H1 (cell line): ENCODE measurements around the gene MBOAT1. TPM values are rescaled to one million over a fixed set of nuclear protein-coding genes. Genes with fewer than 3 reads are reported as not detected.

ENCODE experiments used
- CTCF ChIA-PET: fragments of 300-600 bp; sonication (Branson Sonifier 250); formaldehyde crosslinking; loops from one replicate; lab custom pipeline; 2021; ENCODE audit not compliant: partially characterized antibody; lab: Charles Lee
- POLR2A ChIA-PET: fragments of 300-600 bp; sonication (Branson Sonifier 250); formaldehyde crosslinking; loops from one replicate; lab custom pipeline; 2021; ENCODE audit warnings: inconsistent platforms; ENCODE audit not compliant: partially characterized antibody; lab: Charles Lee
- DNase-seq, 2 experiments: peaks; one replicate each; pipeline versions ENCODE4 v3.0.0 to v3.0.0-alpha.2; 2010 to 2022; ENCODE audit warnings: low spot score in 2 of 2, low read depth in 1 of 2, mixed read lengths in 1 of 2
- FAIRE-seq: peaks from 2 replicates; lab custom pipeline; 2011; peaks lifted over from hg19 to GRCh38; lab: Jason Lieb, UNC
- H2AFZ ChIP-seq: 2 replicates; pipeline ENCODE4 v1.8.1; 2012; ENCODE audit warnings: low read length, inconsistent platforms
- H2AK5ac ChIP-seq: 2 replicates; pipeline ENCODE4 v1.6.1; 2013; ENCODE audit warnings: low read depth, low read length
- H2BK120ac ChIP-seq: replicated peaks from 2 replicates; pipeline ENCODE3; 2013; ENCODE audit warnings: low read depth, low read length, inconsistent platforms
- H2BK12ac ChIP-seq: 2 replicates; pipeline ENCODE4 v1.6.1; 2013; ENCODE audit warnings: low read depth, low read length
- H2BK15ac ChIP-seq: 2 replicates; pipeline ENCODE4 v1.6.1; 2013; ENCODE audit warnings: low read length
- H2BK20ac ChIP-seq: 2 replicates; pipeline ENCODE4 v1.6.1; 2013; ENCODE audit warnings: low read length
- H2BK5ac ChIP-seq: 2 replicates; pipeline ENCODE4 v1.6.1; 2013; ENCODE audit warnings: low read depth, low read length
- H3K14ac ChIP-seq: 2 replicates; pipeline ENCODE4 v1.6.1; 2013; ENCODE audit warnings: inconsistent platforms; ENCODE audit not compliant: insufficient read length
- H3K18ac ChIP-seq: 2 replicates; pipeline ENCODE4 v1.6.1; 2013; ENCODE audit warnings: low read length; ENCODE audit errors: extremely low read depth
- H3K23ac ChIP-seq: 2 replicates; pipeline ENCODE4 v1.6.1; 2013; ENCODE audit warnings: inconsistent platforms; ENCODE audit not compliant: insufficient read length
- H3K23me2 ChIP-seq: 2 replicates; pipeline ENCODE4 v1.6.1; 2013; ENCODE audit warnings: low read depth, low read length
- H3K27ac ChIP-seq: 2 replicates; pipeline ENCODE4 v1.6.1; 2011; ENCODE audit warnings: low read depth, low read length, inconsistent platforms
- H3K27me3 ChIP-seq, 4 experiments: replicated peaks in 1 of 4; 1 replicate in 1 of 4; 2 replicates in 3 of 4; pipeline versions ENCODE4 v1.6.1 to v1.8.1; 2011 to 2013; ENCODE audit warnings: low read length in 3 of 4, mild to moderate bottlenecking in 3 of 4, inconsistent platforms in 2 of 4, mixed read lengths in 2 of 4, moderate library complexity in 1 of 4; ENCODE audit not compliant: control insufficient read depth in 3 of 4, insufficient read depth in 3 of 4; ENCODE audit errors: extremely low read depth in 1 of 4
- H3K36me3 ChIP-seq, 4 experiments: 2 replicates each; pipeline versions ENCODE4 v1.6.1 to v1.8.1; 2011 to 2013; ENCODE audit warnings: mild to moderate bottlenecking in 4 of 4, low read length in 3 of 4, moderate library complexity in 2 of 4, control low read depth in 1 of 4, inconsistent platforms in 1 of 4; ENCODE audit not compliant: insufficient read depth in 4 of 4, control insufficient read depth in 2 of 4
- H3K4ac ChIP-seq: replicated peaks from 2 replicates; pipeline ENCODE3; 2013; ENCODE audit warnings: low read length, low read depth, mixed read lengths, inconsistent platforms; ENCODE audit not compliant: insufficient read length
- H3K4me1 ChIP-seq, 4 experiments: replicated peaks in 1 of 4; 1 replicate in 1 of 4; 2 replicates in 3 of 4; pipeline versions ENCODE4 v1.6.1 to v1.8.1; 2011 to 2013; ENCODE audit warnings: low read length in 3 of 4, inconsistent platforms in 2 of 4, mixed read lengths in 1 of 4; ENCODE audit not compliant: insufficient read depth in 4 of 4, control insufficient read depth in 3 of 4
- H3K4me2 ChIP-seq, 2 experiments: 2 replicates each; pipeline versions ENCODE4 v1.6.1 to v1.8.1; 2011 to 2013; ENCODE audit warnings: low read depth in 2 of 2, low read length in 2 of 2, control low read depth in 1 of 2, inconsistent platforms in 1 of 2, mild to moderate bottlenecking in 1 of 2; ENCODE audit not compliant: insufficient read depth in 1 of 2
- H3K4me3 ChIP-seq, 4 experiments: fragments of 200-600, 300-600 bp in 1 of 4; sonication (generic), shearing (Covaris generic), sonication (Bioruptor Twin) in 1 of 4; 2 replicates each; pipeline versions ENCODE4 v1.5.1 to v1.8.1; 2011 to 2016; ENCODE audit warnings: low read length in 4 of 4, low read depth in 3 of 4, control low read depth in 2 of 4, inconsistent platforms in 2 of 4, mild to moderate bottlenecking in 2 of 4, mixed read lengths in 1 of 4, moderate library complexity in 1 of 4; ENCODE audit not compliant: insufficient read depth in 2 of 4; ENCODE audit errors: extremely low read depth in 1 of 4
- H3K56ac ChIP-seq: replicated peaks from 2 replicates; pipeline ENCODE3; 2013; ENCODE audit warnings: low read depth, mild to moderate bottlenecking, mixed read lengths, low read length, inconsistent platforms; ENCODE audit not compliant: insufficient read length
- H3K79me1 ChIP-seq: 2 replicates; pipeline ENCODE4 v1.6.1; 2013; ENCODE audit warnings: low read depth, low read length, control low read depth
- H3K79me2 ChIP-seq, 2 experiments: 2 replicates each; pipeline versions ENCODE4 v1.6.1 to v1.8.1; 2012 to 2013; ENCODE audit warnings: low read length in 2 of 2, mild to moderate bottlenecking in 2 of 2, inconsistent platforms in 1 of 2; ENCODE audit not compliant: insufficient read depth in 2 of 2, control insufficient read depth in 1 of 2
- H3K9ac ChIP-seq, 4 experiments: replicated peaks in 1 of 4; 1 replicate in 1 of 4; 2 replicates in 3 of 4; pipeline versions ENCODE4 v1.6.1 to v1.8.1; 2011 to 2013; ENCODE audit warnings: low read depth in 3 of 4, low read length in 3 of 4, control low read depth in 2 of 4, mild to moderate bottlenecking in 2 of 4, moderate library complexity in 2 of 4, inconsistent platforms in 1 of 4; ENCODE audit errors: extremely low read depth in 1 of 4
- H3K9me3 ChIP-seq, 2 experiments: 2 replicates each; pipeline versions ENCODE4 v1.6.1 to v1.8.1; 2012 to 2013; ENCODE audit warnings: mild to moderate bottlenecking in 2 of 2, moderate library complexity in 2 of 2, control low read depth in 1 of 2, inconsistent platforms in 1 of 2, low read depth in 1 of 2, low read length in 1 of 2, mixed read lengths in 1 of 2; ENCODE audit not compliant: insufficient read depth in 2 of 2
- H4K20me1 ChIP-seq, 2 experiments: replicated peaks in 1 of 2; 2 replicates each; pipeline versions ENCODE3 to v1.8.1; 2011 to 2013; ENCODE audit warnings: inconsistent platforms in 2 of 2, low read length in 2 of 2, mild to moderate bottlenecking in 1 of 2; ENCODE audit not compliant: insufficient read depth in 2 of 2, control insufficient read depth in 1 of 2
- H4K5ac ChIP-seq: 2 replicates; pipeline ENCODE4 v1.6.1; 2013; ENCODE audit warnings: low read length, low read depth, mixed read lengths, inconsistent platforms; ENCODE audit not compliant: insufficient read length
- H4K8ac ChIP-seq: 2 replicates; pipeline ENCODE4 v1.8.0; 2013; ENCODE audit warnings: mild to moderate bottlenecking, moderate library complexity, low read length, inconsistent platforms; ENCODE audit not compliant: insufficient read depth; ENCODE audit errors: extremely low read depth
- H4K91ac ChIP-seq: replicated peaks from 2 replicates; pipeline ENCODE3; 2013; ENCODE audit warnings: low read length, mixed read lengths, inconsistent platforms; ENCODE audit not compliant: insufficient read length
- BCL11A ChIP-seq, 2 experiments: IDR thresholded peaks; one replicate each; pipeline ENCODE4 v1.6.1; 2011; ENCODE audit warnings: low read depth in 2 of 2, low read length in 2 of 2, mild to moderate bottlenecking in 2 of 2
- CBX5 ChIP-seq: fragments of 300-800, 300-1000 bp; sonication (generic); IDR thresholded peaks from 2 replicates; pipeline ENCODE4 v1.7.1; 2016; ENCODE audit warnings: antibody characterized with exemption, low read length, low read depth
- CBX8 ChIP-seq: fragments of 300-800, 300-1000 bp; sonication (generic); IDR thresholded peaks from 2 replicates; pipeline ENCODE4 v1.7.1; 2016; ENCODE audit warnings: low read depth, low read length, borderline replicate concordance
- CHD2 ChIP-seq: IDR thresholded peaks from 2 replicates; pipeline ENCODE4 v1.6.1; 2012; ENCODE audit warnings: low read length, improper control_type of control experiment
- EZH2 ChIP-seq: fragments of 200-600 bp; sonication (generic); IDR thresholded peaks from 2 replicates; pipeline ENCODE4 v1.7.1; 2012; ENCODE audit warnings: low read depth, mild to moderate bottlenecking, moderate library complexity, low read length, inconsistent platforms; ENCODE audit not compliant: severe bottlenecking
- FOSL1 ChIP-seq: IDR thresholded peaks from 2 replicates; pipeline ENCODE4 v1.6.1; 2011; ENCODE audit warnings: mild to moderate bottlenecking, low read depth, low read length, moderate library complexity; ENCODE audit not compliant: insufficient read depth
- JUN ChIP-seq: IDR thresholded peaks from 2 replicates; pipeline ENCODE4 v1.6.1; 2011; ENCODE audit warnings: low read depth, mild to moderate bottlenecking, improper control_type of control experiment, low read length
- KDM5A ChIP-seq: fragments of 200-600 bp; IDR thresholded peaks from 2 replicates; pipeline ENCODE4 v1.7.1; 2012; ENCODE audit warnings: mild to moderate bottlenecking, low read length, inconsistent platforms, mixed read lengths
- TAF7 ChIP-seq: optimal IDR thresholded peaks from 2 replicates; pipeline ENCODE3; 2011; ENCODE audit warnings: low read depth, mild to moderate bottlenecking, inconsistent platforms, low read length, moderate library complexity, borderline replicate concordance
- TCF12 ChIP-seq: IDR thresholded peaks from 2 replicates; pipeline ENCODE4 v1.6.1; 2011; ENCODE audit warnings: low read depth, mild to moderate bottlenecking, low read length
- TEAD4 ChIP-seq: IDR thresholded peaks from 2 replicates; pipeline ENCODE4 v1.6.1; 2012; ENCODE audit warnings: low read depth, low read length, inconsistent platforms, mixed read lengths
- WGBS, 2 experiments: shearing (Covaris generic) in 1 of 2; methylation state at CpG; one replicate each; pipeline versions ENCODE4 v1.1.6 to v1.1.7; 2013 to 2015; ENCODE audit warnings: low lambda C conversion rate in 2 of 2, mixed read lengths in 2 of 2, inconsistent platforms in 1 of 2, low coverage in 1 of 2, missing lambda C conversion rate in 1 of 2; ENCODE audit not compliant: insufficient replicate concordance in 2 of 2, insufficient coverage in 1 of 2, insufficient read length in 1 of 2; ENCODE audit errors: extremely low coverage in 1 of 2, missing lambda C conversion rate in 1 of 2; 5-methylcytosine and 5-hydroxymethylcytosine counted together
- polyA plus RNA-seq, 7 experiments: library from polyadenylated mRNA; depleted of rRNA in 3 of 7; stranded (reverse) in 5 of 7; unstranded in 2 of 7; fragments of >200 nt in 5 of 7; fragments of 200-250 nt in 2 of 7; gene quantifications; 1 replicate in 5 of 7; 2 replicates in 1 of 7; 4 replicates in 1 of 7; pipeline versions ENCODE4 v1.2.1 to v1.2.3, GENCODE V29; 2011 to 2013; ENCODE audit warnings: missing spikeins in 2 of 7, mixed read lengths in 2 of 7
- total RNA-seq: library from RNA; stranded (reverse); fragmentation: NEBNext Ultra II Directional; extraction: Animal tissue kit (Norgen Biotek cat#: 25700); gene quantifications from 2 replicates; pipeline ENCODE4 v1.2.1, GENCODE V29; 2021

Gene MBOAT1
- total and polyA plus RNA-seq, 2 of the 8 experiments (the other 6 are each of a cell fraction or from before 2014, with no cell fraction given), result 4.9 to 19.5 TPM

GRCh38 chr6:20128018-20128417 is 84.3 kb downstream of the MBOAT1 start:
- H4K91ac ChIP-seq, result no peak overlapping the region
- no peak overlapping the region for H3K4me3 ChIP-seq
- ChIA-PET CTCF (interaction anchor here (0.6 to 5.6 kb wide), 17 partner anchors 8 to 250 kb away, joined by 3 to 53 read pairs (median 9); partner anchors contain the start of gene MBOAT1), POLR2A (no interaction called here)
- no peak overlapping the region for H2BK20ac ChIP-seq
- H4K20me1 ChIP-seq, result no peaks in the 10 kb centered on the region
- FAIRE-seq, result no peak
- H3K27ac ChIP-seq, result no peak overlapping the region
- no peak overlapping the region for H2BK15ac ChIP-seq
- H3K23me2 ChIP-seq, result no peaks in the 10 kb centered on the region; the same call in 1 of the 2 replicates
- H3K18ac ChIP-seq, result no peak overlapping the region
- DNase-seq, result no peak
- no peak overlapping the region for H3K4ac ChIP-seq
- no peak overlapping the region for H4K5ac ChIP-seq
- no peak overlapping the region for H2BK12ac ChIP-seq
- H2BK5ac ChIP-seq, result no peak overlapping the region
- H2BK120ac ChIP-seq, result no peak overlapping the region
- H3K9me3 ChIP-seq, result no peaks in the 10 kb centered on the region
- no peak overlapping the region for H2AK5ac ChIP-seq
- H3K79me1 ChIP-seq, result no peaks in the 10 kb centered on the region
- 80% methylated on average over 3 of the region's 3 CpGs; no CpG with 5 or more reads in 1 of the 2 experiments for WGBS, 2 experiments
- no peak overlapping the region for H3K23ac ChIP-seq
- no peak overlapping the region for H3K4me2 ChIP-seq
- H4K8ac ChIP-seq, result no peak overlapping the region
- no peaks in the 10 kb centered on the region for H3K27me3 ChIP-seq
- no peaks in the 10 kb centered on the region; a peak in 1 of 8 replicates for H3K36me3 ChIP-seq
- no peak overlapping the region for H3K9ac ChIP-seq
- H3K56ac ChIP-seq, result no peak overlapping the region
- H2AFZ ChIP-seq, result no peak overlapping the region
- no peaks in the 10 kb centered on the region for H3K79me2 ChIP-seq
- H3K4me1 ChIP-seq, result peaks cover 0 to 3% (median 1%) of the 10 kb centered on the region in 4 experiments; a peak in 3 of 7 replicates
- TF ChIP-seq KDM5A (no peak), BCL11A (IDR thresholded peaks at IDR 0.05; ENCODE audit: low read depth in 2 of 2, low read length in 2 of 2) (no peak), TCF12 (no peak), TAF7 (no peak), CBX8 (no peak), CHD2 (no peak), JUN (no peak), CBX5 (no peak), EZH2 (no peak), TEAD4 (no peak), FOSL1 (no peak)
- H3K14ac ChIP-seq, result no peak overlapping the region
